Liver (tissue), 3 donors: Measurements from ENCODE around the gene VWA5B1.

Experiments used
- ATF3 ChIP-seq: IDR thresholded peaks from 2 replicates; pipeline ENCODE4 v1.6.1; 2016; ENCODE audit warnings: antibody characterized with exemption
- CTCF ChIP-seq: fragments of 150-350 bp; IDR thresholded peaks from 2 replicates; pipeline ENCODE4 v1.5.1; 2017; ENCODE audit warnings: improper control_type of control experiment, low read depth, low read length; ENCODE audit not compliant: missing input control
- FOXA1 ChIP-seq: IDR thresholded peaks from 2 replicates; pipeline ENCODE4 v1.6.1; 2016; ENCODE audit warnings: antibody characterized with exemption
- HNF4A ChIP-seq, 2 donors: conservative IDR thresholded peaks; 2 replicates each; pipeline ENCODE4 v1.6.1; 2016; ENCODE audit warnings: antibody characterized with exemption in 2 of 2, mild to moderate bottlenecking in 2 of 2
- JUND ChIP-seq, 2 donors: IDR thresholded peaks; 2 replicates each; pipeline ENCODE4 v1.6.1; 2016; ENCODE audit warnings: antibody characterized with exemption in 2 of 2
- RAD21 ChIP-seq, 2 donors: IDR thresholded peaks; 2 replicates each; pipeline ENCODE4 v1.6.1; 2016; ENCODE audit warnings: antibody characterized with exemption in 2 of 2, mild to moderate bottlenecking in 2 of 2
- REST ChIP-seq: IDR thresholded peaks from 2 replicates; pipeline ENCODE4 v1.6.1; 2016; ENCODE audit warnings: antibody characterized with exemption, mild to moderate bottlenecking
- SP1 ChIP-seq: IDR thresholded peaks from 2 replicates; pipeline ENCODE4 v1.6.1; 2018; ENCODE audit warnings: antibody characterized with exemption, mild to moderate bottlenecking
- donor health status: healthy.
- donor health status: healthy.

- TF ChIP-seq CTCF (no peak), JUND (IDR thresholded peaks at IDR 0.05) (no peak), REST (no peak), SP1 (no peak), RAD21 (IDR thresholded peaks at IDR 0.05) (no peak), HNF4A (conservative IDR thresholded peaks at IDR 0.05) (no peak), ATF3 (no peak), FOXA1 (no peak)
These were observed 8.0 kb downstream of the VWA5B1 start for GRCh38 chr1:20298626-20299025.
